ENCODE results near the gene PDE1C.

Gene PDE1C

GRCh38 chr7:32074787-32075585, 4.8 kb upstream of the PDE1C start:
- no peak for DNase-seq

- DNase-seq, result no peak
Observed at GRCh38 chr7:32073533-32073932, 3.3 kb upstream of the PDE1C start.

- DNase-seq, result no peak
Observed at GRCh38 chr7:32072397-32072796, 2.2 kb upstream of the PDE1C start.

- DNase-seq, result no peak
Observed at GRCh38 chr7:32071466-32072091, 1.4 kb upstream of the PDE1C start.

GRCh38 chr7:32070051-32070405, 179 bp downstream of the PDE1C start:
- no peak for DNase-seq

- DNase-seq, result no peak
Observed at GRCh38 chr7:32069116-32069650, 1.0 kb downstream of the PDE1C start.

GRCh38 chr7:32068411-32069101, 1.7 kb downstream of the PDE1C start:
- DNase-seq, result no peak

- no peak for DNase-seq
Observed at GRCh38 chr7:32066441-32066840, 3.8 kb downstream of the PDE1C start.

- DNase-seq, result no peak
Observed at GRCh38 chr7:32063614-32064013, 6.6 kb downstream of the PDE1C start.

GRCh38 chr7:32062150-32062549, 8.1 kb downstream of the PDE1C start:
- peak; percentile 50 for DNase-seq

GRCh38 chr7:32061346-32061745, 8.9 kb downstream of the PDE1C start:
- DNase-seq, result no peak

- DNase-seq, result no peak
Observed at GRCh38 chr7:32059289-32060011, 10.8 kb downstream of the PDE1C start.

GRCh38 chr7:32058002-32058401, 12.2 kb downstream of the PDE1C start:
- DNase-seq, result no peak

GRCh38 chr7:32056767-32057166, 13.4 kb downstream of the PDE1C start:
- DNase-seq, result no peak

- DNase-seq, result no peak
Observed at GRCh38 chr7:32053204-32053603, 17.0 kb downstream of the PDE1C start.

GRCh38 chr7:32051128-32051527, 19.1 kb downstream of the PDE1C start:
- no peak for DNase-seq

- no peak for DNase-seq
Observed at GRCh38 chr7:32049599-32049998, 20.6 kb downstream of the PDE1C start.

GRCh38 chr7:32048970-32049491, 21.2 kb downstream of the PDE1C start:
- DNase-seq, result no peak

- DNase-seq, result no peak
Observed at GRCh38 chr7:32047801-32048200, 22.4 kb downstream of the PDE1C start.

- DNase-seq, result no peak
Observed at GRCh38 chr7:32047075-32047474, 23.1 kb downstream of the PDE1C start.

- no peak for DNase-seq
Observed at GRCh38 chr7:32045228-32045627, 25.0 kb downstream of the PDE1C start.

- DNase-seq, result no peak
Observed at GRCh38 chr7:32044739-32045138, 25.5 kb downstream of the PDE1C start.

- DNase-seq, result no peak
Observed at GRCh38 chr7:32043688-32044087, 26.5 kb downstream of the PDE1C start.

All from inflammatory macrophage treated with lipopolysaccharide for 4 hours (primary cell).